ENCODE measurements around the gene DOCK2. TPM values are rescaled to one million over a fixed set of nuclear protein-coding genes. Genes with fewer than 3 reads are reported as not detected.
A peak's percentile ranks its signal among the peaks of the same experiment; 100 is the strongest.

The DOCK2 gene
- total and polyA plus RNA-seq, 5 donors from 2014 or later: 65.9 to 354 (median 71.1) TPM

GRCh38 chr5:169893571-169893970 lies 256.5 kb downstream of the DOCK2 start:
- H3K27ac Mint-ChIP-seq: no peak overlapping the region
- H3K36me3 Mint-ChIP-seq: peaks cover 52% of the 10 kb centered on the region
- no peak overlapping the region for H3K4me3 Mint-ChIP-seq
- no peak overlapping the region for H3K4me3 ChIP-seq (ENCODE audit: low read depth, low read length)
- ATAC-seq (ENCODE audit: low read depth in 2 of 2): no peak
- H3K9me3 ChIP-seq (ENCODE audit: control insufficient read depth in 2 of 2, low read length in 2 of 2): no peaks in the 10 kb centered on the region
- H3K27me3 Mint-ChIP-seq: no peaks in the 10 kb centered on the region
- no peak for DNase-seq
- no peaks in the 10 kb centered on the region for H3K9me3 Mint-ChIP-seq
- H3K27me3 ChIP-seq (ENCODE audit: control insufficient read depth, insufficient read depth, low read length): no peaks in the 10 kb centered on the region
- H3K36me3 ChIP-seq (ENCODE audit: control insufficient read depth, insufficient read depth, low read length): peaks cover 20% of the 10 kb centered on the region
- peaks cover 5 to 22% (median 17%) of the 10 kb centered on the region in 4 donors for H3K4me1 Mint-ChIP-seq
- no peaks in the 10 kb centered on the region for H3K4me1 ChIP-seq (ENCODE audit: control insufficient read depth, insufficient read depth, low read length, poor library complexity, severe bottlenecking)
- no peak overlapping the region for H3K27ac ChIP-seq (ENCODE audit: insufficient read depth, low read length, poor library complexity, severe bottlenecking)

GRCh38 chr5:169895926-169896325 lies 258.9 kb downstream of the DOCK2 start:
- Mint-ChIP-seq H3K27me3 (no peaks in the 10 kb centered on the region), H3K36me3 (peaks cover 67% of the 10 kb centered on the region), H3K4me3 (no peak overlapping the region), H3K27ac (no peak overlapping the region), H3K4me1 (peaks cover 10 to 36% (median 27%) of the 10 kb centered on the region in 4 donors), H3K9me3 (peaks cover 0 to 3% (median 0%) of the 10 kb centered on the region in 7 donors)
- Histone ChIP-seq H3K36me3 (ENCODE audit: control insufficient read depth, insufficient read depth, low read length) (peaks cover 20% of the 10 kb centered on the region), H3K4me1 (ENCODE audit: control insufficient read depth, insufficient read depth, low read length, poor library complexity, severe bottlenecking) (no peaks in the 10 kb centered on the region), H3K27me3 (ENCODE audit: control insufficient read depth, insufficient read depth, low read length) (no peaks in the 10 kb centered on the region), H3K27ac (ENCODE audit: insufficient read depth, low read length, poor library complexity, severe bottlenecking) (no peak overlapping the region), H3K4me3 (ENCODE audit: low read depth, low read length) (no peak overlapping the region), H3K9me3 (ENCODE audit: control insufficient read depth in 2 of 2, low read length in 2 of 2) (no peaks in the 10 kb centered on the region)
- ATAC-seq (ENCODE audit: low read depth in 2 of 2) (no peak), DNase-seq (no peak)

DNA sequence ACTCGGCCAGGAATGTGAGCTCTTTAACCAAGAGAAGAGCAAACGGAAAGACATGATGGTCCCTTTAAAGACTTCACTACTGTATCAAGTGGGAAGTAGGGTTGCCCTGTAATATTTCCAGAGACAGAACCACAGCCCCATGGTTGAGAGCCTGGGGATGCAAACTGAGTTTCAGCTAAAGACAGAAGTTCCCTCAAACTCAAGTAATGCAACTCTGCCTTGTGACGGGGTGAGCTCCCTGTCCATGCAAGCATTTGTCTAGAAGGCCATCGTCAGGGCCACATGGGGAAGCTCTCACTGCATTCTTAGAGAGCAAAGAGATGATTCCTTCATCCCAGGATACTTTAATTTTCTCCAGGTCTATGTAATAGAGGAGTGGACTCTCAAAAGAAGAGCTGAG lies 260.4 kb downstream of the DOCK2 start:
- H3K27ac ChIP-seq (ENCODE audit: insufficient read depth, low read length, poor library complexity, severe bottlenecking): no peak overlapping the region
- H3K27me3 ChIP-seq (ENCODE audit: control insufficient read depth, insufficient read depth, low read length): no peaks in the 10 kb centered on the region
- no peaks in the 10 kb centered on the region for H3K9me3 ChIP-seq (ENCODE audit: control insufficient read depth in 2 of 2, low read length in 2 of 2)
- H3K4me3 ChIP-seq (ENCODE audit: low read depth, low read length): no peak overlapping the region
- ATAC-seq (ENCODE audit: low read depth in 2 of 2) (no peak), DNase-seq (no peak)
- Mint-ChIP-seq H3K36me3 (peaks cover 64% of the 10 kb centered on the region), H3K4me1 (peaks cover 18 to 43% (median 31%) of the 10 kb centered on the region in 4 donors), H3K9me3 (peaks cover 0 to 3% (median 0%) of the 10 kb centered on the region in 7 donors), H3K4me3 (no peak overlapping the region), H3K27ac (no peak overlapping the region), H3K27me3 (no peaks in the 10 kb centered on the region)
- no peaks in the 10 kb centered on the region for H3K4me1 ChIP-seq (ENCODE audit: control insufficient read depth, insufficient read depth, low read length, poor library complexity, severe bottlenecking)
- peaks cover 20% of the 10 kb centered on the region for H3K36me3 ChIP-seq (ENCODE audit: control insufficient read depth, insufficient read depth, low read length)

- Mint-ChIP-seq H3K4me1 (peaks cover 14 to 38% (median 26%) of the 10 kb centered on the region in 4 donors), H3K27ac (peak overlapping the region in 1 of 3 donors; percentile 9), H3K4me3 (no peak overlapping the region), H3K9me3 (peaks cover 0 to 3% (median 0%) of the 10 kb centered on the region in 7 donors), H3K27me3 (no peaks in the 10 kb centered on the region), H3K36me3 (peaks cover 38% of the 10 kb centered on the region)
- Histone ChIP-seq H3K27ac (ENCODE audit: insufficient read depth, low read length, poor library complexity, severe bottlenecking) (no peak overlapping the region), H3K4me3 (ENCODE audit: low read depth, low read length) (no peak overlapping the region), H3K36me3 (ENCODE audit: control insufficient read depth, insufficient read depth, low read length) (peaks cover 8% of the 10 kb centered on the region), H3K9me3 (ENCODE audit: control insufficient read depth in 2 of 2, low read length in 2 of 2) (no peaks in the 10 kb centered on the region), H3K27me3 (ENCODE audit: control insufficient read depth, insufficient read depth, low read length) (no peaks in the 10 kb centered on the region), H3K4me1 (ENCODE audit: control insufficient read depth, insufficient read depth, low read length, poor library complexity, severe bottlenecking) (no peaks in the 10 kb centered on the region)
- ATAC-seq (ENCODE audit: low read depth in 2 of 2) (no peak), DNase-seq (peak in 1 of 3 donors; percentile 2)
These were observed 264.8 kb downstream of the DOCK2 start for GRCh38 chr5:169901896-169902295.

DNA sequence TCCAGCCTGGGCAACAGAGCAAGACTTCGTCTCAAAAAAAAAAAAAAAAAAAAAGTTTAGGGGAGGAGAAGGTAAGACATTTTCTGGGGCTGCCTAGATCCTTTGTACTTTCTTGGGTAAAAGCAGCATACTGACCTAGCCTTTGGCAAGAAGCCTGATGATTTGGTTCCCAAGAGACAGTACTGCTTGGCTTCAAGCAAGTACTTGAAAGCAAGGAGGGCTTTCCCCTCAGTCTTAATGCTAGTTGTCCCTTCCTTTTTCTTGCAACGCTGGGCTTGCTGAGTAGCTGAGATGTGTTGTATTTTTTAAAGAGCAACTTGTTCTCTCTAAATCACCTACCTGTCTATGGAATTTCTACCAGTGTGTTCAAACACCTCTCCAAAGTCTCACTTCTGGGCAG lies 267.0 kb downstream of the DOCK2 start:
- no peaks in the 10 kb centered on the region for H3K4me1 ChIP-seq (ENCODE audit: control insufficient read depth, insufficient read depth, low read length, poor library complexity, severe bottlenecking)
- Mint-ChIP-seq H3K4me3 (no peak overlapping the region), H3K27me3 (no peaks in the 10 kb centered on the region), H3K27ac (no peak overlapping the region), H3K9me3 (peaks cover 0 to 2% (median 0%) of the 10 kb centered on the region in 7 donors), H3K4me1 (peaks cover 14 to 36% (median 24%) of the 10 kb centered on the region in 4 donors), H3K36me3 (peaks cover 23% of the 10 kb centered on the region)
- H3K27ac ChIP-seq (ENCODE audit: insufficient read depth, low read length, poor library complexity, severe bottlenecking): no peak overlapping the region
- ATAC-seq (ENCODE audit: low read depth in 2 of 2) (no peak), DNase-seq (no peak)
- peaks cover 4% of the 10 kb centered on the region for H3K36me3 ChIP-seq (ENCODE audit: control insufficient read depth, insufficient read depth, low read length)
- H3K9me3 ChIP-seq (ENCODE audit: control insufficient read depth in 2 of 2, low read length in 2 of 2): no peaks in the 10 kb centered on the region
- no peak overlapping the region for H3K4me3 ChIP-seq (ENCODE audit: low read depth, low read length)
- H3K27me3 ChIP-seq (ENCODE audit: control insufficient read depth, insufficient read depth, low read length): no peaks in the 10 kb centered on the region

GRCh38 chr5:169904508-169904907 lies 267.4 kb downstream of the DOCK2 start:
- Histone ChIP-seq H3K36me3 (ENCODE audit: control insufficient read depth, insufficient read depth, low read length) (peaks cover 5% of the 10 kb centered on the region), H3K4me3 (ENCODE audit: low read depth, low read length) (no peak overlapping the region), H3K27ac (ENCODE audit: insufficient read depth, low read length, poor library complexity, severe bottlenecking) (no peak overlapping the region), H3K4me1 (ENCODE audit: control insufficient read depth, insufficient read depth, low read length, poor library complexity, severe bottlenecking) (no peaks in the 10 kb centered on the region), H3K27me3 (ENCODE audit: control insufficient read depth, insufficient read depth, low read length) (no peaks in the 10 kb centered on the region), H3K9me3 (ENCODE audit: control insufficient read depth in 2 of 2, low read length in 2 of 2) (no peaks in the 10 kb centered on the region)
- no peak overlapping the region for H3K27ac Mint-ChIP-seq
- peaks cover 0 to 2% (median 0%) of the 10 kb centered on the region in 7 donors for H3K9me3 Mint-ChIP-seq
- H3K36me3 Mint-ChIP-seq: peaks cover 21% of the 10 kb centered on the region
- no peaks in the 10 kb centered on the region for H3K27me3 Mint-ChIP-seq
- peaks cover 14 to 32% (median 24%) of the 10 kb centered on the region in 4 donors for H3K4me1 Mint-ChIP-seq
- H3K4me3 Mint-ChIP-seq: no peak overlapping the region
- DNase-seq: no peak
- no peak for ATAC-seq (ENCODE audit: low read depth in 2 of 2)

GRCh38 chr5:169905017-169905416 lies 267.9 kb downstream of the DOCK2 start:
- Mint-ChIP-seq H3K27me3 (no peaks in the 10 kb centered on the region), H3K4me3 (no peak overlapping the region), H3K27ac (peak overlapping the region in 1 of 3 donors; percentile 84), H3K4me1 (peaks cover 12 to 28% (median 21%) of the 10 kb centered on the region in 4 donors), H3K36me3 (peaks cover 16% of the 10 kb centered on the region), H3K9me3 (no peaks in the 10 kb centered on the region)
- Histone ChIP-seq H3K4me1 (ENCODE audit: control insufficient read depth, insufficient read depth, low read length, poor library complexity, severe bottlenecking) (no peaks in the 10 kb centered on the region), H3K4me3 (ENCODE audit: low read depth, low read length) (no peak overlapping the region), H3K36me3 (ENCODE audit: control insufficient read depth, insufficient read depth, low read length) (peaks cover 7% of the 10 kb centered on the region), H3K27me3 (ENCODE audit: control insufficient read depth, insufficient read depth, low read length) (no peaks in the 10 kb centered on the region), H3K27ac (ENCODE audit: insufficient read depth, low read length, poor library complexity, severe bottlenecking) (no peak overlapping the region), H3K9me3 (ENCODE audit: control insufficient read depth in 2 of 2, low read length in 2 of 2) (no peaks in the 10 kb centered on the region)
- DNase-seq (no peak), ATAC-seq (ENCODE audit: low read depth in 2 of 2) (no peak)
